GM21447 (cell line): Measurements from ENCODE around the gene AGAP5.
A peak's percentile ranks its signal among the peaks of the same experiment; 100 is the strongest.

Experiments
- ATAC-seq: cut with Tn5 transposase; IDR thresholded peaks from one replicate; pipeline ENCODE4 v1.9.1; 2021; ENCODE audit not compliant: unreplicated experiment

Gene AGAP5

GRCh38 chr10:73629165-73629564 is 68.7 kb downstream of the AGAP5 start:
- ATAC-seq = no peak

- no peak for ATAC-seq
These were observed 69.5 kb downstream of the AGAP5 start for GRCh38 chr10:73628405-73628804.

DNA sequence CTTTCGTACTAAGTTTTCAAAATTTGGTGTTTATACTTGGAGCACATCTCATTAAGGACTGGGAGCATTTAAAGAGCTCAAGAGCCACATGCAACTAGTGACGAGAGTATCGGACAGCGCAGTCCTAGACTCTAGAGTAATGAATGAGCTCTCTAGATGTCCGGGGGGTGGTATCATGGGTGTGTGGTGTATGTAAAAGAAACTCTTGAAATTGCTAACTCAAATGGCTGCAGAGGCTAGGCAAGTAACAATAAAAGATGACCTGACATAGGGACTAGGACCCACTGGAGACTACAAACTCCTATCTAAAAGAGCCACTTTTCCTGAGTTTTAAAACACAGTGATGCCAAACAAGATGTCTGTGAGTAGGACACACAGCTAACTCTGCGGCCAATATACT is 70.6 kb downstream of the AGAP5 start:
- ATAC-seq = no peak

DNA sequence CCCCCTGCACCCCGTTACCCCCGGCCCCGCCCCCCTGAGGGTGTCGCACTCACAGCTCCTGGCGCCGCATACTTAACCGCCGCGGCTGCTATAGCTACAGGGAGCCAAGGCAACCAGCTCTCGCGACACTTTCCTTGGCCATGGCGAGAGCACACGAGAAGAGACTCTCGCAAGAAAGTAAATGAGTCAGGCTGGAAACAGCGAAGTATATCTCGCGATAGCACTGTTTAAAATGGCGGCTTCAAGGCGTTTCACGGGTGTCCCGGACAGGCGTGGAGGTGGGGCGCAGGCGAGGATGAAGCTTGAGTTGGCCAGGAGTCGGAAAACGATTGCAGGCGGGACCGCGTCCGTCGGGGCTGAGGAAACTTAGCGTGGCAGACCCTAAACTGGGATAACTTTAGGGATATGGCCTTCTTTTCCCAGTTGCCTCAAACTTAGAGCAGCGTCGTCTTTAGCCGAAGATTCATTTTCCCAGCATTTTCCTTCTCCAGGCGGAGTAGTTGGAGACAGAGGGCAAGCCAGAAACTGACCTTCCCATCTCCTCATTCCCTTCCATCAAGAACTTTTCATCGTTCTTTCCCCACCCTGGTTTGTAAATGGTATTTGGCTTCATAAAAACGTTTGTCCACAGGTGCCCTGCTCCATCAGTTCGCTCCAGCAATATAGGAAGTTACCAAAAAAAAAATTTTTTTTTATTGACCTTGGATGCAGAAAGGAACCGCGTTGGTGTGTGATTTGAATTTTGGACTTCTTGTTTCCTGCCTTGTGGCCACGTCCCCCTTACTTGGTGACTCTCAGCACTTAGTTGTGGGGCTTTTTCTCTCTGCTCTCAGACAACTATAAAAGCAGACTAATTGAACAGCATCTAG is 71.8 kb downstream of the AGAP5 start:
- peak; percentile 96 for ATAC-seq

GRCh38 chr10:73625004-73625883 is 72.7 kb downstream of the AGAP5 start:
- ATAC-seq = peak; percentile 39
